SIG-M5 treated with dmso at 0.1 percent for 504 hours (cell line): Measurements from ENCODE around the gene CCT8.
A peak's percentile ranks its signal among the peaks of the same experiment; 100 is the strongest.
"Not testable (repeated sequence)": the region's sequence is repeated elsewhere in the genome, so short reads cannot be mapped to it uniquely, and the experiment has no call there.

ENCODE experiments used
- DNase-seq: peaks from one replicate; lab custom pipeline; 2025; ENCODE audit not compliant: unreplicated experiment; lab: John Stamatoyannopoulos, UW

Gene CCT8

GRCh38 chr21:29022166-29022565, 51.3 kb downstream of the CCT8 start:
- DNase-seq, result peak; percentile 11

- no peak for DNase-seq
Measured at GRCh38 chr21:29018540-29018939, 54.9 kb downstream of the CCT8 start.

- peak; percentile 80 for DNase-seq
Measured at GRCh38 chr21:29017639-29018237, 55.7 kb downstream of the CCT8 start.

- DNase-seq, result not testable (repeated sequence)
Measured at GRCh38 chr21:29011236-29011635, 62.2 kb downstream of the CCT8 start.

- no peak for DNase-seq
Measured at GRCh38 chr21:29008367-29008766, 65.1 kb downstream of the CCT8 start.

GRCh38 chr21:29007810-29008209, 65.6 kb downstream of the CCT8 start:
- no peak for DNase-seq

GRCh38 chr21:29007135-29007534, 66.3 kb downstream of the CCT8 start:
- no peak for DNase-seq
